GM10266 (cell line): ENCODE results near the gene FTO.

Experiments
- DNase-seq: peaks from one replicate; pipeline ENCODE4 v3.0.0; 2012; ENCODE audit errors: extremely low spot score
- TF ChIP-seq, protein P1 (sequence below): IDR thresholded peaks from 2 replicates; pipeline ENCODE4 v1.5.1; 2012; ENCODE audit warnings: mild to moderate bottlenecking, low read depth; ENCODE audit not compliant: control insufficient read depth, insufficient read depth; ENCODE audit errors: missing control alignments

FTO gene

DNA sequence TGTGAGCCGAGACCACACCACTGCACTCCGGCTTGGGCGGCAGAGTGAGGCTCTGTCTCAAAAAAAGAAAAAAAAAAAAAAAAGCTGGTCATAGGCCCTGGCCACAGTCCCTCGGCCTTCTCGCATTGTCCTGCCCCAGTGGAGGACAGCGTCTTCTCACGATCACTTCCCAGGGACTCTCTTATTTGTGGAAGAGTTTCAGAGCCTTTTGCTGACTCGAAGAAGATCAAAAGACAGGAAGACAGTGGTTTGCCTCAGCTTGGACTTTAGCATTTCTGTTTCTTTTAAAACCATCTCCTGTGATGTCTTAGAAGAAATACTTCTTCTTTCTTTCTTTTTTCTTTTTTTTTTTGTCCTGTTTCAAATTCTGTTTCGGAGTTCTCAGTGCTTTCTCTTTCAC lies 210.0 kb downstream of the FTO start:
- TF ChIP-seq, protein P1, sequence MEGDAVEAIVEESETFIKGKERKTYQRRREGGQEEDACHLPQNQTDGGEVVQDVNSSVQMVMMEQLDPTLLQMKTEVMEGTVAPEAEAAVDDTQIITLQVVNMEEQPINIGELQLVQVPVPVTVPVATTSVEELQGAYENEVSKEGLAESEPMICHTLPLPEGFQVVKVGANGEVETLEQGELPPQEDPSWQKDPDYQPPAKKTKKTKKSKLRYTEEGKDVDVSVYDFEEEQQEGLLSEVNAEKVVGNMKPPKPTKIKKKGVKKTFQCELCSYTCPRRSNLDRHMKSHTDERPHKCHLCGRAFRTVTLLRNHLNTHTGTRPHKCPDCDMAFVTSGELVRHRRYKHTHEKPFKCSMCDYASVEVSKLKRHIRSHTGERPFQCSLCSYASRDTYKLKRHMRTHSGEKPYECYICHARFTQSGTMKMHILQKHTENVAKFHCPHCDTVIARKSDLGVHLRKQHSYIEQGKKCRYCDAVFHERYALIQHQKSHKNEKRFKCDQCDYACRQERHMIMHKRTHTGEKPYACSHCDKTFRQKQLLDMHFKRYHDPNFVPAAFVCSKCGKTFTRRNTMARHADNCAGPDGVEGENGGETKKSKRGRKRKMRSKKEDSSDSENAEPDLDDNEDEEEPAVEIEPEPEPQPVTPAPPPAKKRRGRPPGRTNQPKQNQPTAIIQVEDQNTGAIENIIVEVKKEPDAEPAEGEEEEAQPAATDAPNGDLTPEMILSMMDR, result no peak

DNA sequence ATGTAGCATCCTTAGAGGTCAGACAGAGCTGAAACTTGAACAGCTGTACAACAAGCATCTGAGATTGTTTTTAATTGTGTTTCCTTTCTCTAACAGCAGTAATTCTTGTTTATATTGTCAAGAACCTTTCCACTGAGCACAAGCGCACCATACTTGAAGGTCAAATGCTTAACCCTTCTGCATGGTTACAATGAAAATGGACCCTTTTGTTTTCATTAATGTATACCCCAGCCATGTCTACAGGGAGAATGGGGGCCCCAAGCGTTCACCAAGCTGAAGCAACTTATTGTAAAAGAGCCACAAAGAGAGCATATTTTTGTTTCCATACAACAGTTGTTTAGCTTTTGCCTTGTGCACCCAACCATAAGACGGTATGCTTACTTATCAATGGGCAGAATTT lies 210.8 kb downstream of the FTO start:
- DNase-seq, result no peak

More for the DNA sequence above, 210.0 kb downstream of the FTO start:
- DNase-seq, result no peak

DNA sequence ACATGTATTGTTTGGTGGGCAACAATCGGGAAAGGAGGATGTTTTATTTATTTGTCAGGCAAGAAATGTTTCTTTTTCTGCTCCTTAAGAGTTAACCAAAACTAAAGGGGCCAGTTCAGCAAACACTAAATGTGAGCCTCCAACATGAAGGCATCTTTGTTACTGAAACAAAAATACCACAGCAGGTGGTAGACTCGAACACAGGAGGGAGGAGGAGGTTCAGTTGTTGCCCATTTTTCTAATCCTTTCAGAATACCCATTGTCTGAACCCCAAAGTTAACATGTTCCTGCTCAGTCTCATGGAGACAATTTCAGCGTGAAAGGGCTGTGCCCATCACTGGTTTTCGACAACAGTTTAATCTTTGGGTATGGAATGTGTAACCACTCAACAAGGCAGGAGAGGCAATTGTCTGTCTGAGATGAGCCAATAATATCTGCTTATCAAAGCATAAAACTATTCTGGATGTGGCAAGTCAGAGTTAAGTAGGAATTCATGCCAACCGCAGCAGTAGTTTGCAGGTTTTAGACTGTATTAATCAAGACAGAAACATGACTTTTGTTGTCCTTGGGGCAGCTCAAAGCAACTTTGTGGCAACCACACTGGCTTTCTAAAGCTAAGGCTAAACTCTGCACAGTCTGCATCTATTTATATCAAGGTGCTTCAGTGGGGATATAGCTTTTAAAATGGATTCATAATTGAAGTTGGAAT lies 211.7 kb downstream of the FTO start:
- TF ChIP-seq, protein P1, result no peak
- DNase-seq, result no peak

More for the DNA sequence above, 210.8 kb downstream of the FTO start:
- TF ChIP-seq, protein P1, result no peak

DNA sequence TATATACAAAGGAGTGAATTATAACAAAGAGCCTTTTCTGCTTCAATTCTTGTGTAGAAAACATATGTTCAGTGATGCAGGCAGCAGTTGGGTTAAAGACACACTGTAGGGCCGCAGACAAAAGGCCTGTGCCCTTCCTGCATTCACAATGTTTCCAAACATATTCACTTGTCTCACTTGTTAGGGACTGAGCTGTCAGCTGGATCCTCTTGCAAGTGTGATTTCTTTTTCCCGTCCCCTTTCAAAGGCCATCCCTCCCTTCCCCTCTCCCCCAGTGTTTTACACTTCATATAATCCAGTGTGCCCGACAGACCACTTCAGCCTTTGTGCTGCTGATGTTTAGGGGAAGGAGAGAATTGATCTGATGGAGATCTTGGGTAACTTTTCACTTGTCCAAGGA lies 217.0 kb downstream of the FTO start:
- no peak for DNase-seq
- TF ChIP-seq, protein P1, result no peak

DNA sequence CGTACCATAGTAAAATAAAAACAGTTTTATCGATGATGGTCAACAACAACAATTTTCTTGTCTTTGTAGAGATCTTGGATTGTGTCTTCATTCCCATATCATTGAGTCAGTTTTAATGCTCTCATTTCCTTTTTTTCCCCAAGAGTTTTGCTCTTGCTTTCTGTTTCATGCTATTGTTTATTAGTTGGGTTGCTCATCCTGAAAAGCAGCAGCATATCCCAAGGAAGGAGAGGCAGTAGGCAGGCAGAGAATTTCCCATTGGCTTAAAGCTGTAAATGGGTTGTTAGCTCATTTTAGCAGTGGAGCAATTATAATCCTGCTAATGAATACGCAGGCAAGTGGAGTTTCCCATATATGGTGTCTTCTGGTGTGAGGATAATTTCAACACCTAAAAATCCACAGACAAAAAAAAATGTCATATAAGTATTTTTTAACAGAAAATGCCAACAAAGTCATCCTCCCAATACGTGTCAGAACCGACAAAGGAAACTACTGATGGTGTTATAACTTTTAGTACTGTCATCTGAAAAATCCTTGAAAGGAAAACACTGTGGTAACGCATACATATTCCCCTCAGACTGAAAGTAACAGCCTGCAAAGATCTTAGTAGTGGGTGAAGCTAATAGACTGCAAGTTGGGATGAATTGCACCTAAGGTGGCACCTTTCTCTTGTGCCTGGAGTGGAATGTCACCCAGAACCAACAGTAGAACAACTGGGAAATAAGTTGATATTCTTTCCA lies 218.3 kb downstream of the FTO start:
- DNase-seq, result no peak
- TF ChIP-seq, protein P1, result no peak

DNA sequence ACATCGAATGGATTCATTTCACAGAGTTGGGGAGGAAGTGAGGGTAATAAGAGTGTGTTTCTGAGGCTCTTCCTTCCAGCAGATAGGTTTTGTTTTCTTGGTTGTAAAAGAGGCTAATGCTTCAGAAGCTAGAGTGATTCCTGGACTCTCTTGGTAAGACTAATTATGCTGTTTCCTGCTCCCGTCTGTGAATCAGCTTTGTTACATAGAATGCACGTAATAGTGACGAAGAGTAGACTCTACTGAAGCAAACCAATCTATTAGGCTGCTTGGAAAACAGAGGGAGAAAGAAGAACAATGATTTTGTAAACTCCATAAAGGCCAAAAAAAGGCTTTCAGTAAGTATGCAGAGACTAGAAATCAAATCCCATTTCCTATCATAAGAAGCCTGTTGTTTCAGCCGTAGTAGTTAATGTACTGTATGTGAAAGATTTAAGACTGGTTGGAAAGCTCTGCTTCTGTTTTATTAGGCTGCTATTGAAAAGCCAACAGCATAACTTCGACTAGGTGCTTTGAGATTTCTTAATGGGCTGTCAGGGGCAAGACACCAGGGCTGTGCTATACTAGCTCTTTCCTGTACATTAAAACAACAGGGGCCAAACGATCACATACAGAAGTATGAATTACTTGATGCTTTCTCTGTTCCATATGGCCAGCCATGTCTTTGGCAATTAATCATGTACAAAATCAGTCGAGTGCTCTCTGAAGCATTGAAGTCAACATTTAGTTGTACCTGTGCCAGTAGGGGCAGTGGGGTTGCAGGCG lies 219.0 kb downstream of the FTO start:
- TF ChIP-seq, protein P1, result no peak
- DNase-seq, result no peak
